ENCODE measurements around the gene FRAT2.
"Not testable (repeated sequence)": the region's sequence is repeated elsewhere in the genome, so short reads cannot be mapped to it uniquely, and the experiment has no call there.

FRAT2 gene

GRCh38 chr10:97290576-97291356, 43.8 kb downstream of the FRAT2 start:
- DNase-seq: not testable (repeated sequence)

- DNase-seq: not testable (repeated sequence)
Observed at GRCh38 chr10:97290076-97290475, 44.5 kb downstream of the FRAT2 start.

All from stimulated activated CD4-positive, alpha-beta T cell treated with anti-CD3 and anti-CD28 coated beads, Interleukin-15, amount 100 ng/mL, for 24 hours (primary cell).